ENCODE measurements around the gene EPB41L4B. TPM values are rescaled to one million over a fixed set of nuclear protein-coding genes. Genes with fewer than 3 reads are reported as not detected.
A peak's percentile ranks its signal among the peaks of the same experiment; 100 is the strongest.

Gene EPB41L4B
- polyA plus RNA-seq, 1 donor from 2014 or later, result 4.1 TPM

GRCh38 chr9:109167716-109168115, 153.1 kb downstream of the EPB41L4B start:
- TF ChIP-seq MXI1 (conservative IDR thresholded peaks at IDR 0.05; ENCODE audit: poor library complexity, severe bottlenecking), result no peak
- TF ChIP-seq, protein P1, sequence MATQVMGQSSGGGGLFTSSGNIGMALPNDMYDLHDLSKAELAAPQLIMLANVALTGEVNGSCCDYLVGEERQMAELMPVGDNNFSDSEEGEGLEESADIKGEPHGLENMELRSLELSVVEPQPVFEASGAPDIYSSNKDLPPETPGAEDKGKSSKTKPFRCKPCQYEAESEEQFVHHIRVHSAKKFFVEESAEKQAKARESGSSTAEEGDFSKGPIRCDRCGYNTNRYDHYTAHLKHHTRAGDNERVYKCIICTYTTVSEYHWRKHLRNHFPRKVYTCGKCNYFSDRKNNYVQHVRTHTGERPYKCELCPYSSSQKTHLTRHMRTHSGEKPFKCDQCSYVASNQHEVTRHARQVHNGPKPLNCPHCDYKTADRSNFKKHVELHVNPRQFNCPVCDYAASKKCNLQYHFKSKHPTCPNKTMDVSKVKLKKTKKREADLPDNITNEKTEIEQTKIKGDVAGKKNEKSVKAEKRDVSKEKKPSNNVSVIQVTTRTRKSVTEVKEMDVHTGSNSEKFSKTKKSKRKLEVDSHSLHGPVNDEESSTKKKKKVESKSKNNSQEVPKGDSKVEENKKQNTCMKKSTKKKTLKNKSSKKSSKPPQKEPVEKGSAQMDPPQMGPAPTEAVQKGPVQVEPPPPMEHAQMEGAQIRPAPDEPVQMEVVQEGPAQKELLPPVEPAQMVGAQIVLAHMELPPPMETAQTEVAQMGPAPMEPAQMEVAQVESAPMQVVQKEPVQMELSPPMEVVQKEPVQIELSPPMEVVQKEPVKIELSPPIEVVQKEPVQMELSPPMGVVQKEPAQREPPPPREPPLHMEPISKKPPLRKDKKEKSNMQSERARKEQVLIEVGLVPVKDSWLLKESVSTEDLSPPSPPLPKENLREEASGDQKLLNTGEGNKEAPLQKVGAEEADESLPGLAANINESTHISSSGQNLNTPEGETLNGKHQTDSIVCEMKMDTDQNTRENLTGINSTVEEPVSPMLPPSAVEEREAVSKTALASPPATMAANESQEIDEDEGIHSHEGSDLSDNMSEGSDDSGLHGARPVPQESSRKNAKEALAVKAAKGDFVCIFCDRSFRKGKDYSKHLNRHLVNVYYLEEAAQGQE (IDR thresholded peaks at IDR 0.05; ENCODE audit: borderline replicate concordance), result no peak
- TF ChIP-seq, protein P2, sequence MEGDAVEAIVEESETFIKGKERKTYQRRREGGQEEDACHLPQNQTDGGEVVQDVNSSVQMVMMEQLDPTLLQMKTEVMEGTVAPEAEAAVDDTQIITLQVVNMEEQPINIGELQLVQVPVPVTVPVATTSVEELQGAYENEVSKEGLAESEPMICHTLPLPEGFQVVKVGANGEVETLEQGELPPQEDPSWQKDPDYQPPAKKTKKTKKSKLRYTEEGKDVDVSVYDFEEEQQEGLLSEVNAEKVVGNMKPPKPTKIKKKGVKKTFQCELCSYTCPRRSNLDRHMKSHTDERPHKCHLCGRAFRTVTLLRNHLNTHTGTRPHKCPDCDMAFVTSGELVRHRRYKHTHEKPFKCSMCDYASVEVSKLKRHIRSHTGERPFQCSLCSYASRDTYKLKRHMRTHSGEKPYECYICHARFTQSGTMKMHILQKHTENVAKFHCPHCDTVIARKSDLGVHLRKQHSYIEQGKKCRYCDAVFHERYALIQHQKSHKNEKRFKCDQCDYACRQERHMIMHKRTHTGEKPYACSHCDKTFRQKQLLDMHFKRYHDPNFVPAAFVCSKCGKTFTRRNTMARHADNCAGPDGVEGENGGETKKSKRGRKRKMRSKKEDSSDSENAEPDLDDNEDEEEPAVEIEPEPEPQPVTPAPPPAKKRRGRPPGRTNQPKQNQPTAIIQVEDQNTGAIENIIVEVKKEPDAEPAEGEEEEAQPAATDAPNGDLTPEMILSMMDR (IDR thresholded peaks at IDR 0.05; ENCODE audit: poor library complexity, severe bottlenecking), result no peak
- TF ChIP-seq EZH2 (IDR thresholded peaks at IDR 0.05; ENCODE audit: borderline replicate concordance, insufficient read depth, low read length, poor library complexity, severe bottlenecking), result no peak
- TF ChIP-seq POLR2AphosphoS5 (IDR thresholded peaks at IDR 0.05), result no peak
- no peak for TF ChIP-seq EP300 (conservative IDR thresholded peaks at IDR 0.05; ENCODE audit: poor library complexity, severe bottlenecking)
- TF ChIP-seq RAD21 (conservative IDR thresholded peaks at IDR 0.05), result no peak
- Histone ChIP-seq H3K27me3 (ENCODE audit: insufficient read depth, low read depth, low read length) (peaks cover 19% of the 10 kb centered on the region), H3K79me2 (replicated peaks; ENCODE audit: insufficient read depth, low read length) (no peaks in the 10 kb centered on the region), H3K9me3 (ENCODE audit: low read length) (no peaks in the 10 kb centered on the region), H2AFZ (ENCODE audit: low read depth, low read length) (peak overlapping the region; percentile 52), H3F3A (ENCODE audit: insufficient read depth, low read length, poor library complexity, severe bottlenecking) (no peaks in the 10 kb centered on the region), H3K4me3 (ENCODE audit: low read length) (peak overlapping the region; percentile 64), H4K20me1 (ENCODE audit: insufficient read depth) (no peaks in the 10 kb centered on the region), H3K9ac (ENCODE audit: low read length) (peak overlapping the region; percentile 63), H3K36me3 (ENCODE audit: insufficient read depth, low read length) (no peaks in the 10 kb centered on the region), H3K27ac (ENCODE audit: low read length) (no peak overlapping the region), H3K4me2 (ENCODE audit: low read length) (no peak overlapping the region), H3K9me2 (ENCODE audit: insufficient read depth, low read length) (no peaks in the 10 kb centered on the region)

GRCh38 chr9:109166771-109167601, 153.9 kb downstream of the EPB41L4B start, which contains the start of gene FRRS1L:
FRRS1L (minus strand) TSS chr9:109167249; CDS start chr9:109167138, 111 bp downstream.
- H3K27me3 ChIP-seq (ENCODE audit: insufficient read depth, low read depth, low read length), result peaks cover 19% of the 10 kb centered on the region

More at GRCh38 chr9:109166771-109167601, 153.9 kb downstream of the EPB41L4B start, which contains the start of gene FRRS1L:
- H3F3A ChIP-seq (ENCODE audit: insufficient read depth, low read length, poor library complexity, severe bottlenecking), result no peaks in the 10 kb centered on the region
- H3K9me3 ChIP-seq (ENCODE audit: low read length), result no peaks in the 10 kb centered on the region
- H3K9me2 ChIP-seq (ENCODE audit: insufficient read depth, low read length), result no peaks in the 10 kb centered on the region
- peak within 1 kb of the TSS; percentile 31 for H3K27ac ChIP-seq (ENCODE audit: low read length)
- no peaks in the 10 kb centered on the region for H3K79me2 ChIP-seq (replicated peaks; ENCODE audit: insufficient read depth, low read length)
- H3K9ac ChIP-seq (ENCODE audit: low read length), result peak within 1 kb of the TSS; percentile 63
- no peaks in the 10 kb centered on the region for H3K36me3 ChIP-seq (ENCODE audit: insufficient read depth, low read length)
- TF ChIP-seq EP300 (conservative IDR thresholded peaks at IDR 0.05; ENCODE audit: poor library complexity, severe bottlenecking) (no peak), POLR2AphosphoS5 (IDR thresholded peaks at IDR 0.05) (peak; percentile 21)
- peak within 1 kb of the TSS; percentile 66 for H3K4me3 ChIP-seq (ENCODE audit: low read length)
- no peaks in the 10 kb centered on the region for H4K20me1 ChIP-seq (ENCODE audit: insufficient read depth)
- H3K4me2 ChIP-seq (ENCODE audit: low read length), result peak within 1 kb of the TSS; percentile 59
- H2AFZ ChIP-seq (ENCODE audit: low read depth, low read length), result peak within 1 kb of the TSS; percentile 52

Data from neural cell (in vitro differentiated cells).